Suprapubic skin (tissue), 4 donors: Measurements from ENCODE around the gene GPC5. TPM values are rescaled to one million over a fixed set of nuclear protein-coding genes. Genes with fewer than 3 reads are reported as not detected.

ENCODE experiments used
- DNase-seq, 2 donors: peaks; one replicate each; pipeline ENCODE4 v3.0.0-alpha.2; 2019; ENCODE audit warnings: low spot score in 2 of 2
- H3K27ac ChIP-seq: fragments of 200-600 bp; sonication (generic); one replicate; pipeline ENCODE4 v1.5.1; 2019
- H3K27me3 ChIP-seq: fragments of 200-600 bp; sonication (generic); one replicate; pipeline ENCODE4 v1.5.1; 2019
- H3K36me3 ChIP-seq: fragments of 200-600 bp; sonication (generic); one replicate; pipeline ENCODE4 v1.5.1; 2019
- H3K4me1 ChIP-seq: fragments of 200-600 bp; sonication (generic); one replicate; pipeline ENCODE4 v1.5.1; 2019
- H3K4me3 ChIP-seq: fragments of 200-600 bp; sonication (generic); one replicate; pipeline ENCODE4 v1.5.1; 2019; ENCODE audit warnings: mild to moderate bottlenecking
- H3K9me3 ChIP-seq: fragments of 200-600 bp; sonication (generic); one replicate; pipeline ENCODE4 v1.5.1; 2019
- CTCF ChIP-seq, 2 donors: fragments of 200-600 bp in 1 of 2; fragments of 450-650 bp in 1 of 2; sonication (generic) in 1 of 2; IDR thresholded peaks; one replicate each; pipeline ENCODE4 v1.5.1; 2016 to 2019; ENCODE audit warnings: antibody characterized with exemption in 2 of 2, mild to moderate bottlenecking in 1 of 2, moderate library complexity in 1 of 2
- EP300 ChIP-seq: sonication (generic); formaldehyde crosslinking; IDR thresholded peaks from one replicate; pipeline ENCODE4 v1.6.1; 2017; ENCODE audit warnings: antibody characterized with exemption
- POLR2A ChIP-seq, 2 donors: fragments of 450-650 bp; IDR thresholded peaks; one replicate each; pipeline ENCODE4 v1.6.1; 2017; ENCODE audit warnings: antibody characterized with exemption in 2 of 2, mild to moderate bottlenecking in 2 of 2, moderate library complexity in 2 of 2
- POLR2AphosphoS5 ChIP-seq, 3 donors: sonication (generic); formaldehyde crosslinking; IDR thresholded peaks; one replicate each; pipeline ENCODE4 v1.6.1; 2017; ENCODE audit warnings: antibody characterized with exemption in 3 of 3
- WGBS: methylation state at CpG from one replicate; pipeline ENCODE4 v1.1.5; 2018; 5-methylcytosine and 5-hydroxymethylcytosine counted together
- total RNA-seq, 4 donors: library from RNA; depleted of rRNA; stranded (reverse); fragments of >200 nt; gene quantifications; one replicate each; pipeline ENCODE4 v1.1.0, GENCODE V29; 2016

GPC5 gene
- total RNA-seq, 4 donors from 2014 or later, result 0.55 TPM; not detected in 3

GRCh38 chr13:92345627-92346026, 947.2 kb downstream of the GPC5 start:
- H3K36me3 ChIP-seq, result no peaks in the 10 kb centered on the region
- H3K9me3 ChIP-seq, result no peaks in the 10 kb centered on the region
- H3K4me3 ChIP-seq, result no peak overlapping the region
- DNase-seq, result no peak
- H3K4me1 ChIP-seq, result no peaks in the 10 kb centered on the region
- H3K27ac ChIP-seq, result no peak overlapping the region
- WGBS, result 70% methylated on average over 1 of the region's 1 CpG
- H3K27me3 ChIP-seq, result no peaks in the 10 kb centered on the region
- TF ChIP-seq POLR2A (IDR thresholded peaks at IDR 0.05), result no peak
- no peak for TF ChIP-seq POLR2AphosphoS5 (IDR thresholded peaks at IDR 0.05)
- no peak for TF ChIP-seq EP300
- no peak for TF ChIP-seq CTCF (IDR thresholded peaks at IDR 0.05)

- H3K27me3 ChIP-seq, result no peaks in the 10 kb centered on the region
- no peak overlapping the region for H3K4me3 ChIP-seq
- H3K4me1 ChIP-seq, result no peaks in the 10 kb centered on the region
- no peak overlapping the region for H3K27ac ChIP-seq
- H3K36me3 ChIP-seq, result no peaks in the 10 kb centered on the region
- TF ChIP-seq POLR2A (IDR thresholded peaks at IDR 0.05) (no peak), EP300 (no peak), POLR2AphosphoS5 (IDR thresholded peaks at IDR 0.05) (no peak), CTCF (IDR thresholded peaks at IDR 0.05) (no peak)
- no peaks in the 10 kb centered on the region for H3K9me3 ChIP-seq
- no peak for DNase-seq
Measured at GRCh38 chr13:92346046-92346445, 947.6 kb downstream of the GPC5 start.

DNA sequence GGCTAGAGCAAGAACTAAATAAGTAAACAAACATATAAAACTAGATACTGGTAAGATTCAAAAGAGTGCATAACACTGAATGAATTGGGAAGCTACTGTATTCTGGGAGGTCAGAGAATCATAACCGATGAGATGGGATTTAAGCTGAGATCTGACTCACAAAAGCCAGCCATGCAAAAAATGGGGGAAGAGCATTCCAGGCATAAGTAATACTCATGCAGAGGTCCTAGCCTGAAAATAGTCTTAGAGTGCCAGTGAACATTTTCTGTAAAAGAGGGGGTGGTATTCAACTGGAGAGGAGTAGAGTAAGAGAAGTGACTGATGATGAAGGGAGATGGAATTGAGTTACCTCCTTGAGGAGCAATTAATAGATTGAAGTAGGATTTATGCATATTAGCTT, 956.2 kb downstream of the GPC5 start:
- no peak overlapping the region for H3K4me3 ChIP-seq
- H3K27me3 ChIP-seq, result no peaks in the 10 kb centered on the region
- no peak for DNase-seq
- H3K4me1 ChIP-seq, result no peaks in the 10 kb centered on the region
- no peaks in the 10 kb centered on the region for H3K36me3 ChIP-seq
- WGBS, result 81% methylated on average over 1 of the region's 1 CpG
- no peak overlapping the region for H3K27ac ChIP-seq
- TF ChIP-seq POLR2AphosphoS5 (IDR thresholded peaks at IDR 0.05), result no peak
- TF ChIP-seq EP300, result no peak
- TF ChIP-seq POLR2A (IDR thresholded peaks at IDR 0.05), result no peak
- no peak for TF ChIP-seq CTCF (IDR thresholded peaks at IDR 0.05)
- no peaks in the 10 kb centered on the region for H3K9me3 ChIP-seq

DNA sequence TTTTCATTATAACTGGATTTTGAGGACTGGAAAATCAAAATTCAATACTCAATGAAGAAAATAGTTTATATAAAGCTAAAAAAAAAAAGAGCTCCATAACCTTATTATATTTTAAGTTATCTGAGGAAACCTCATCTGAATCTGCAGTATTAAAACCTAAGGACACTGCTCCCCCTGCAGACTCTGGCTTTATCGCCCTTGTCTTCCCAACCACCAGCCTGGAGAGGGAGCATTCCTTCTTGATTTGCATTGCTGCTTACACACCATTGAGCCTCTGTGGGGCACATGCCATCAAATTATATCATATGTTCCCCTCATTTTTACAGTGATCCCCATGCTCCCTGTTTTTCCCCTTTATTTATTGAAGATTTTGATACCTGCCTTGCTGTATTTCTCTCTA, 956.8 kb downstream of the GPC5 start:
- Histone ChIP-seq H3K4me3 (no peak overlapping the region), H3K27ac (no peak overlapping the region), H3K27me3 (no peaks in the 10 kb centered on the region), H3K9me3 (no peaks in the 10 kb centered on the region), H3K4me1 (no peaks in the 10 kb centered on the region), H3K36me3 (no peaks in the 10 kb centered on the region)
- WGBS, result 46% methylated on average over 1 of the region's 1 CpG
- no peak for DNase-seq
- TF ChIP-seq EP300 (no peak), CTCF (IDR thresholded peaks at IDR 0.05) (no peak), POLR2A (IDR thresholded peaks at IDR 0.05) (no peak), POLR2AphosphoS5 (IDR thresholded peaks at IDR 0.05) (no peak)

DNA sequence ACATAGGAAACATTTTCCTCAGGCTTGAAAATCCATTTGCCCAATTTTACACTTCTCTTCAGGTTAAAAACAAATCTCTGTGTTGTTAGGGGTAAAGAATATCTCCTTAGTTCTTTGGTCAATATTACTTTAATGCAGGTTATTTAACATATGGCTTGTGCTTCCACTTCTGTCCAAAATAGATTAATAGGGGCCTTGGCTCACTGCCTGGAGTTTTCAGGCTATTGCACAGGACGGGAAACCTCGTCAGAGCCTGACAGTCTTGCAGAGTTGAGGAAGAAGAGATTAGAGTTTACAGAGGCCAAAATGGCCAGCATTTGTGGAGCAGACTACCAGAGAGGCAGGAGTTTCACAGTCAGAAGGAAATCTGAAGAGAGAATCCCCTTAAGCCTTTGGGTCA, 964.3 kb downstream of the GPC5 start:
- H3K27ac ChIP-seq, result no peak overlapping the region
- 16% methylated on average over 2 of the region's 2 CpGs for WGBS
- no peaks in the 10 kb centered on the region for H3K27me3 ChIP-seq
- no peaks in the 10 kb centered on the region for H3K9me3 ChIP-seq
- TF ChIP-seq POLR2A (IDR thresholded peaks at IDR 0.05), result no peak
- TF ChIP-seq EP300, result no peak
- no peak for TF ChIP-seq POLR2AphosphoS5 (IDR thresholded peaks at IDR 0.05)
- no peak for TF ChIP-seq CTCF (IDR thresholded peaks at IDR 0.05)
- no peaks in the 10 kb centered on the region for H3K36me3 ChIP-seq
- DNase-seq, result no peak
- no peak overlapping the region for H3K4me3 ChIP-seq
- H3K4me1 ChIP-seq, result no peaks in the 10 kb centered on the region
